Measurements from ENCODE around the gene DHDDS.
A peak's percentile ranks its signal among the peaks of the same experiment; 100 is the strongest.

DHDDS gene

GRCh38 chr1:26418865-26419349 lies 13.2 kb upstream of the DHDDS start:
- no peak for DNase-seq (ENCODE audit: low read depth in 2 of 2)

GRCh38 chr1:26419494-26419893 lies 12.6 kb upstream of the DHDDS start:
- DNase-seq (ENCODE audit: low read depth in 2 of 2), result no peak

- DNase-seq (ENCODE audit: low read depth in 2 of 2), result no peak
These were observed 2.4 kb upstream of the DHDDS start for GRCh38 chr1:26429721-26430120.

- DNase-seq (ENCODE audit: low read depth in 2 of 2), result no peak
These were observed 672 bp downstream of the DHDDS start for GRCh38 chr1:26432793-26433192.

GRCh38 chr1:26434161-26434752 lies 2.1 kb downstream of the DHDDS start:
- no peak for DNase-seq (ENCODE audit: low read depth in 2 of 2)

GRCh38 chr1:26438041-26438440 lies 5.9 kb downstream of the DHDDS start:
- no peak for DNase-seq (ENCODE audit: low read depth in 2 of 2)

- no peak for DNase-seq (ENCODE audit: low read depth in 2 of 2)
These were observed 8.1 kb downstream of the DHDDS start for GRCh38 chr1:26440259-26440658.

GRCh38 chr1:26449868-26450267 lies 17.7 kb downstream of the DHDDS start:
- no peak for DNase-seq (ENCODE audit: low read depth in 2 of 2)

GRCh38 chr1:26450908-26451307 lies 18.8 kb downstream of the DHDDS start:
- no peak for DNase-seq (ENCODE audit: low read depth in 2 of 2)

GRCh38 chr1:26452459-26453183 lies 20.5 kb downstream of the DHDDS start:
- DNase-seq (ENCODE audit: low read depth in 2 of 2), result no peak

GRCh38 chr1:26459148-26459547 lies 27.0 kb downstream of the DHDDS start:
- DNase-seq (ENCODE audit: low read depth in 2 of 2), result no peak

- DNase-seq (ENCODE audit: low read depth in 2 of 2), result no peak
These were observed 27.5 kb downstream of the DHDDS start for GRCh38 chr1:26459573-26460031.

- no peak for DNase-seq (ENCODE audit: low read depth in 2 of 2)
These were observed 36.8 kb downstream of the DHDDS start for GRCh38 chr1:26468911-26469310.

- no peak for DNase-seq (ENCODE audit: low read depth in 2 of 2)
These were observed 37.4 kb downstream of the DHDDS start for GRCh38 chr1:26469558-26469957.

- DNase-seq (ENCODE audit: low read depth in 2 of 2), result no peak
These were observed 38.9 kb downstream of the DHDDS start for GRCh38 chr1:26470878-26471497.

GRCh38 chr1:26471498-26472319 lies 39.6 kb downstream of the DHDDS start:
- DNase-seq (ENCODE audit: low read depth in 2 of 2), result no peak

- DNase-seq (ENCODE audit: low read depth in 2 of 2), result peak; percentile 69 to 83
These were observed 40.3 kb downstream of the DHDDS start, which contains the start of gene HMGN2 for GRCh38 chr1:26472320-26472900. HMGN2 (plus strand) TSS chr1:26472440; CDS start chr1:26472613, 173 bp downstream.

- peak; percentile 92 to 93 for DNase-seq (ENCODE audit: low read depth in 2 of 2)
These were observed 41.1 kb downstream of the DHDDS start for GRCh38 chr1:26472901-26473845.

- no peak for DNase-seq (ENCODE audit: low read depth in 2 of 2)
These were observed 42.7 kb downstream of the DHDDS start for GRCh38 chr1:26474818-26475217.

- no peak for DNase-seq (ENCODE audit: low read depth in 2 of 2)
These were observed 43.9 kb downstream of the DHDDS start for GRCh38 chr1:26475989-26476388.

All from activated CD8-positive, alpha-beta memory T cell treated with anti-CD3 and anti-CD28 coated beads for 4 hours (primary cell).